Cortex of kidney (tissue), 1 donor: Measurements from ENCODE around the gene TLR9.

Source experiments
- DNase-seq: peaks from one replicate; lab custom pipeline; 2025; lab: John Stamatoyannopoulos, UW

The TLR9 gene

GRCh38 chr3:52247409-52248164 is 22.1 kb upstream of the TLR9 start:
- DNase-seq: no peak

- DNase-seq: no peak
Measured at GRCh38 chr3:52246728-52247408, 21.4 kb upstream of the TLR9 start.

DNA sequence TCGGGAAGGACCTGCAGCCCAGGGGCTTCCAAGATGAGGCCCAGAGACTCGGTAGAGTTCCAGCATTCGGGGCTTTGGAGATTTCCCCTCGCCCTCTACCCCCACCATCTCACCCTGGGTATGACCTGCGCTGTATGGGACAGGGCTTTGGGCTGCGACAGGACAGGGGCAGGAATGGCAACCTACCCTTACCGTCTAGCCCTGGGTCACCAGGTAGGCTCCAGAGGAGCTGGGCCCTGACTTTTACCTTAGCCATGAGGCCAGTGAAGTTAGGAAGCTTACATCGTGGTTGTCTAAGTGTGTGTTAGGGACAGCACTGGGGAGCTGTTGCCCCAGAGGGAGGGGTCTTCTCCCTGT is 20.8 kb upstream of the TLR9 start:
- no peak for DNase-seq

DNA sequence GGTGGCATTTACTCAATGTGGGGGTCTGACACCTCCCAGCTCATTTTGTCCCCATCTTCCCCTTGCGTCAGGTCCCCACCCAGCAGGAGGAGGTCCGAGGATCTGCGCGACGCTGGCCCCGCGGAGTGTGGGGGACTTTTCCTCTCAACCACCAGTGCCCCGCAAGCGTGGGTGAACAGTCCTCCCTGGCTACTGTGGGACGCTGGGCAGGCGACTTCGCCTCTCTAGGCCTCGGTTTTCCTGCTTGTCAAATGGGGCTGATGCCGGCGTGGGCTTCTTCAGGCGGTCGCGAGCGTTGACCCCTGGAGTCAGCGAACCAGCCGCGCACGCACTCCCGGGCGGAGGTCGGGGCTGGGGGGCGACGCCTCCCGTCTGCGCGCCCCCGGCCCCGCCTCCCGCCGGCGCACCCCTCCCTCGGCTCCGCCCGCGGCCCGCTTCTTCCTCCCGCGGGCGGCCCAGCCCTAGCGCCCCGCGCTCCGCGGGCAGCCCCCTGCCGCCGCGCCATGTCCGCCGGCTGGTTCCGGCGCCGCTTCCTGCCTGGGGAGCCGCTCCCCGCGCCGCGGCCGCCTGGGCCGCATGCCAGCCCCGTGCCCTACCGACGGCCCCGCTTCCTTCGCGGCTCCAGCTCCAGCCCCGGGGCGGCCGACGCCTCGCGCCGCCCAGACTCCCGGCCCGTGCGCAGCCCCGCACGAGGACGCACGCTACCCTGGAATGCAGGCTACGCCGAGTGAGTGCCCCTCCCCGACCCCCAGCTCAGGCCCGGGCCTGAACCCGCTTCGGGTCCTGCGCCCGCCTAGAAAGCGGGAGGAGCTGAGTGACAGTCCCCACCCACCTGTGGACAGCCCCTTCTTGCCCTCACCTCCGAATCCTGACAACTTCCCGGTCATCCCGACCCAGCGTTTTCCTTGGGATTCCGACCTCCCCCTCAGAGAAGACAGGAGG is 20.1 kb upstream of the TLR9 start, which contains the start of gene PPM1M:
Gene PPM1M (plus strand): TSS at position 438 of the 942 bp plus-strand sequence. CDS start 66 bp downstream, at position 504.
- DNase-seq: no peak

GRCh38 chr3:52243791-52244628 is 18.6 kb upstream of the TLR9 start:
- DNase-seq: no peak

DNA sequence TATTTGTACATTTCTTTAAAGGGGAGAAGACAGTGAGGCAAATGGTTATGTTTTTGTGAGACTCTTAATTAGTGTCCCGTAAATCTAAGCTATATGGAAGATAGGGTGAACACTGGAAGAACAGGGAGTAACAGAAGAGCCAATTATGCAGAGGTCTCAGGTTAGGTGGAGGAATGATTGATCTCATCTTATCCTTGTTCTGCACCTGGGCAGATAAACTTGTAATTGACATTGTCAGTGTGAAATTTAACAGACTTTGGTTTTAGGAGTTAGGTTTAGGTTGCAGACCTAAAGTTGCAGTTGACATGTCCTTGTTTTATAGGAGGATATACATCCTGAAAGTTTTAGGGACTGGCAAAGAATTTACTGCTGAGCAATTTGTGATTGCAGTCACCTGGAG is 16.6 kb upstream of the TLR9 start:
- DNase-seq: no peak

- no peak for DNase-seq
Measured at GRCh38 chr3:52240886-52241370, 15.5 kb upstream of the TLR9 start.

DNA sequence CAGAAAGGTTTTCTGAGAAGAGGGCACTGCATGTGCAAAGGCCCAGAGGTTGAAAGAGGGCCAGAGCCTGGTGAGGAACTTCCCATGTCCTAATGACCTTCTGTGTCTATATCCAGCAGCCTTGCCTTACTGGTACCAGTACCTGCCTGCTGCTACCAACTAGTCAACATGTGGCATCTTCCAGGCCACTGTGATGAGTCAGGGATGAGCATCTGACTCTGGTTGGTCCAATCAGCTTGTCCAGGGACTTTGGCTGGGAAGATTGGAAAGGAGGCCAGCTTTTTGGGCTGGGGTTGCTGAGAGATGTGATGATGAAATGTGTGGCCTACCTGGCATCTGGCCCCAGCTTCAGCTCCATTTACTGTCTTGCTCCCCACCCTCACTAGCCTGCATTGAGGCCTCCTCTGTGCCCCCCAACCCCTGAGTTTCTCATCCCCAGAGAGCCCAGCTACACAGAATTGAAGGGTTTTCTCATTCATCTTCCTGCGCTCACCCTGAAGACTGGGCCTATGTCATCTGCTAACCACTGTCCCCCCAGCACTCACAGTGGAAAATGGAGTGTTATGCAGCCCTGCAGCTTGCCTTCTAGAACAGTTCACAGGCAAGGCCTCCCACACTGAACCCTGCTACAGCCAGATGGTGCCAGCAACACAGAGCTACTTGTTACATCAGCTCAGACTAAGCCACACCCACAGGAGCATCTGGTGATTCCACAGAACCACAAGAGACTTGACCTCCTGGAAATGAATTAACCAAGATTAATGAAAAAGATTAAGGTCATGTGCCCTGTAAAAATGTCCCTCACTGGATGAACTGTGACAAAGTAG is 14.8 kb upstream of the TLR9 start:
- no peak for DNase-seq

DNA sequence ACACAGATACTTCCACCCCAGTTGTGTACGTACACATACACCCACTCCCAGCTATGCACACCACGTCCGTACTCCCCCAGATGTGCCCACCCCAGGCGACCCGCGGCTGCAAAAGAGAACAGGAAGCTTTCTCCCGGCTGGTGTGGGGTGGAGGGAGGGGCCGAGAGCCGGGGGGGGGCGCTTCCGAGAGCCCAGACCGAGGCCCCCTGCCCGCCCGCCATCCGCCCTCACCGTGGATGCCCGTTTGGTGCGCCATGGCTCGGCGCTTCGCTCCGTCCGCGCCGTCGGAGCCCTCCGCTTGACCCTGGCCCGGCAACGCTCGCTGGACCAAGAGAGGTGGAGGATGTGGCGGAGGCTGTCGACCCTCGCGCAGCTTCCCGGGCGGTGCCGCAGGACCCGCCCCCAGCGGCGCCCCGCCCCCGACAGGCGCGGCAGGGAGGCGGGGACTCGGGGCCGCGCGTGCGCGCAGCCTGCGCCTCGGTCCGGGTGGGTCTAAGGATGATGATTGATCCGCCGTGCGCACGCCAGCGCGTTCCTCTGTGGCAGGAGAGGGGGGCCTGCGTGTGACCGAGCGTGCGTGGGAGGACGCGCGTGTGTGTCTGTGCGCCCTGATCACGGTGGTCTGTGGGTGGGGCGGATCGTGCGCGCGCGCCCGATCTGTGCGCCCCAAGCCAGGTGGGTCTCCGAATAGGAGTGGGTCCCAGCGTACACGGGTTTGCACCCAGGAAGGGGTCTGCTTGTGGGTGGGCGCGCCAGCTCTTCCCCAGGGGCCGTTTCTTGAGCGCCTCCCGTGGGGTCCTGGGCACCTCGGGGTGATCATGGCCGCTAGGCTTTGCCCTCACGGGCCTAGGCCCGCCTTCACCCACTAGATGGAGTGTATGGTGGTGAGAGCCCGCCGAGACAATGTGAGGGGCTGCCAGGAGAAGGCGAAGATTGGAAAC is 13.6 kb upstream of the TLR9 start, which contains the start of gene TWF2:
Gene TWF2 (minus strand): TSS at position 398 of the 941 bp plus-strand sequence. CDS start 142 bp downstream, at position 256.
- DNase-seq: no peak

DNA sequence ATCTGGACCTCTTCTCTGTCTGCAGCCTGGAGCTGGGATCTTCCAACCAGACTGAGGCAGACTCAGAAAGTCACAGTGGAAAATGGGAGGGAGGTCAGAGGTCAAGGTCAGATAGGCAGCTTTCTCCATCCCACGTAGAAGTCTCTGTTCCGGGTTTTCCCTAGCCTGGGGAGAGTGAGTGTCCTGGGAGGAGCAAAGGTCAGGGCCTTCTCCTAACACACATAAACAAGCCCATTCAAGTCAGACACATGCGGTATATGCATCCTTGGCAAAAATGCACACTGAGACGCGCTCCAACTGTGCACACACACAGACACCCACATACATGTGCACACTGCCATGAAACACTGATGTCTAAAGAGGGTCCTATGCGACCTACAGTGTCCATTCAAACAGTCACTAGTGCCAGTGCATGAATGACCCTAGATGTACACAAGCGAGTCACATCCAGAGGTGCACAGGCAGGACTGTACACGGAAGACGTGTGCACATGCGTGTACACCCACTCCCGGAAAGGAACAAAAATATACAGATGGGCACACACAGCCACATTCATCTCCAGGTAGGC is 12.8 kb upstream of the TLR9 start:
- DNase-seq: no peak

DNA sequence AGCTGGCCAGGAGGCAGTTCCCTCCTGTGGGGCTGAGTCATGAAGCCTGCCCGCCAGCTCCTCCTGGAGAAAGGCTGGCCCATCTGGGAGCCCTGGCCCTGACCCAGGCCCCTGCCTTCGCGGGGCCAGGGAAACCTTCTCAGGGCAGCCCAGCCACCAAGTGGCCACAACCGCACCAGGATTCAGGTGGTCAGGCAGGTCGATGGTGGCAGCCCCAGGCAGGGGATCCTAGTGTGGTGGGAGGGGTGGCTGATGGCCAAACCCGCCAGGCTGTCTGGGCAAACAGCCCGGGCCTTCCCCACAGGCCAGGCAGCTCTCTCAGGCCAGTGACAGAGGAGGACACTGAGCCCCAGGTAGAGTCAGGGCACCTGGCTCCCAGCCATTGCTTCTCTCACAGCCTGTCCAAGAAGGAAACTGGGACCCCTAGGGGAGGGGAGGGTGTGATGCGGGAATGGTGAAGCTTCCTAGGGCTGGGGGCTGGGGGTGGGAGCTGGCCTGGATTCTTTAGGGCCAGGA is 12.3 kb upstream of the TLR9 start:
- DNase-seq: no peak

DNA sequence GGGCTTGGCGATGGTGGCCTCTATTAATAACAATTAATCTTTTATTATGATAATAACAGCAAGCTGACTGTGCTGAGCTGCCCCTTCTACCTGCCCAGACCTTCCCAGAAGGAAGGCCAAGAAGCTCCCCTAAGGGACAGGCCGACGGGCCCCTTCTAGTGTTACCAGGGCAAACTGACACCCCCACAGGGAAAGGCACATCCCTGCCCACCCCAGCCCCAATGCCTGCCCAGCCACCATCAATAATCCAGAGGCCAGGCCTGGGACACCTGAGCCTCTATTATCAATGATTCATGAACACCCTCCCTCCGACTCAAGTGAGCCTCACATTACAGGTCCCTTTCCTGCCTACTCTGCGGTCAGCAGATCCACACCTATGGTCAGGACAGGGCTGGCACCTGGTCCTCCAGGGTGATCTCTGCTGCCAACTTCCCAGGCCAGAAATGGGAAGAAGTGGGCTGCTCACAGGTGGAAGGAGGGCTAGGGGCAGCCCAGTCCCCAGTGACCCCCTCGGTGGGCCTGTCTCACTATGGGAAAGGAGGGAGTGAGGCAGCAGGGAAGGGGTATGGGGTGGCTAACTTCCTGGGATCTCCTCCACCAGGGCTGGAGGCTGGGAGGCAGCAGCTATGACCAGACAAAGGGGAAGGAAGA is 11.7 kb upstream of the TLR9 start:
- DNase-seq: no peak

DNA sequence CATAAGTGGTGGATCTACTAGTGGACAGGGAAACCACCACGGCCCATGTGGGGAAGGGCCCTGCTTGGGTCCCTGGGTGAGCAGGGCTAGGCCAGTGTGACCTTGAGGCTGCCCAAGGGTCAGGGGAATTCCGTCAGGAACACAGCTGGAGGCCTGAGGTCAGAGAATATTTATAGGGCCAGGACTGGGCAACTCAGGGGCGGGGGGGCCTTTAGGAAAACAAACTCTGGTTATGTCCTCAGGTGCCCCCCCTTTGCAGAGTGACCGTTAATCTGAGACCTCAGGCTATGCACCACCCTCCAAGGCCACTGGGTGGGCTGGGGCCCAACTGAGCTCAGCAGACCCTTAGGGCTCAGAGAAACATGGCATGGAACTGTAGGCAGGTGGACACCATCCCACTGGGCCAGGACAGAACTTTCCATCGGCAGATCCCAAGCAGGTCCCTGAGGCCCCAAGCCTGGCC is 11.0 kb upstream of the TLR9 start:
- no peak for DNase-seq

- no peak for DNase-seq
Measured at GRCh38 chr3:52234516-52235447, 9.3 kb upstream of the TLR9 start.

DNA sequence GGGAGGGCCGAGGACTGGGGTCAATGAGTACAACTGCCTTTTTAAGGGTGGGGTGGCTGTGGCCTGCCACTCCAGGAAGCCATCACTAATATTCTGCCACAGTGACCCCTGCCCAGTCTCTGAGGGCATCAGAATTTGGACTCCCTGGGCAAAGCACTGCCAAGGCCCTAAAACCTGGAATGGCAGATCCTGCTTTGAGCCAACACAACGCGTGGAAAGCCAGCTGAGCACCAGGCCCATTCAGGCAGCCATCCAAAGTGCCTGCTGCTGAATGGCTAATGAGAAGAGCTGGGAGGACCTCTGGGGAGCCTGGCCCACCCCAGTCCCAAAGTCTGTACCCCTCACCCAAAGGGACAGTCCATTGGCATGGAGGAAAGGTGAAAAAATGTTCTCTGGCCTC is 8.5 kb upstream of the TLR9 start:
- no peak for DNase-seq

DNA sequence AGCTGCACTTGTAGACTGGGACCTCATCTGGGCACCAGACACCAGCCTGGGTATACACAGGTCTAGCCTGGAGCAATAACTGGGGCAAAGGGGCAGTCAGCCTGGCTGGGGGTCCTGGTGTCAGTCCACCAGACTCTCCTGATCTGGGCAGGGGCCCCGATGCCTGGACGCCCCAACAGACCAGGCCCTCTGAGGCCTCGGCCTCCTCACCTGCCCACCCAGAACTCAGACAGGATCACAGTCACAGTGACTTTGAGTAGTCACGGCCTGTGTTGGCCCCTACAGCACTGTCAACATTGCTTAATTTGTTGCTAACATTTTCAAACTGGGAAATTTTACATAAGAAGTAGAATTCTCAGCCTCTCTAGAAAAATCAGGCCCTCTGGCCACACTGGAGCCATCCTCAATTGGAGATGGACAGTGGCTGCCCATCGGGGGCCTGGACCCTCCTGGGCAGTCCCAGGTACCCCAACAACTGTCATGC is 7.7 kb upstream of the TLR9 start:
- no peak for DNase-seq
